DOHH2 (cell line): ENCODE data around the gene CCNL2.

Experiments
- H3F3A ChIP-seq: fragments of 200-600 bp; sonication (generic), shearing (Covaris generic); 2 replicates; pipeline ENCODE4 v1.6.0; 2016; ENCODE audit warnings: antibody characterized with exemption, mild to moderate bottlenecking; ENCODE audit not compliant: control insufficient read depth, insufficient read depth
- H3K27ac ChIP-seq: fragments of 200-600 bp; sonication (generic); 2 replicates; pipeline ENCODE4 v1.5.1; 2014; ENCODE audit warnings: low read depth, mild to moderate bottlenecking, low read length, moderate library complexity
- H3K27me3 ChIP-seq: fragments of 200-600 bp; sonication (generic); 2 replicates; pipeline ENCODE4 v1.6.1; 2014; ENCODE audit warnings: mild to moderate bottlenecking, low read length, mixed read lengths; ENCODE audit not compliant: control insufficient read depth
- H3K36me3 ChIP-seq: fragments of 200-600 bp; sonication (generic); 2 replicates; pipeline ENCODE4 v1.6.1; 2014; ENCODE audit warnings: mild to moderate bottlenecking, low read length, moderate library complexity, mixed read lengths; ENCODE audit not compliant: control insufficient read depth
- H3K4me1 ChIP-seq: fragments of 200-600 bp; sonication (generic); 2 replicates; pipeline ENCODE4 v1.6.1; 2014; ENCODE audit warnings: mild to moderate bottlenecking, low read length, mixed read lengths; ENCODE audit not compliant: control insufficient read depth
- H3K4me2 ChIP-seq: fragments of 200-600 bp; sonication (generic); 2 replicates; pipeline ENCODE4 v1.6.0; 2014; ENCODE audit warnings: mild to moderate bottlenecking, low read length, moderate library complexity
- H3K4me3 ChIP-seq: fragments of 200-600 bp; sonication (generic); 2 replicates; pipeline ENCODE4 v1.5.1; 2014; ENCODE audit warnings: mild to moderate bottlenecking, low read length, mixed read lengths
- H3K79me2 ChIP-seq: fragments of 200-600 bp; sonication (generic); 2 replicates; pipeline ENCODE4 v1.6.1; 2014; ENCODE audit warnings: mild to moderate bottlenecking, low read length, mixed read lengths; ENCODE audit not compliant: control insufficient read depth
- H3K9me2 ChIP-seq: fragments of 200-600 bp; sonication (generic); replicated peaks from 2 replicates; pipeline ENCODE4 v1.6.1; 2014; ENCODE audit warnings: mild to moderate bottlenecking, low read length, mixed read lengths; ENCODE audit not compliant: control insufficient read depth
- H3K9me3 ChIP-seq: fragments of 200-600 bp; sonication (generic); 2 replicates; pipeline ENCODE4 v1.6.1; 2014; ENCODE audit warnings: antibody characterized with exemption, low read length, mixed read lengths; ENCODE audit not compliant: control insufficient read depth, insufficient read depth
- H4K20me1 ChIP-seq: fragments of 200-600 bp; sonication (generic); 2 replicates; pipeline ENCODE4 v1.6.0; 2014; ENCODE audit warnings: low read depth, mild to moderate bottlenecking, antibody characterized with exemption, low read length, moderate library complexity; ENCODE audit not compliant: control insufficient read depth, insufficient read depth
- CTCF ChIP-seq: fragments of 200-600 bp; sonication (generic); IDR thresholded peaks from one replicate; pipeline ENCODE4 v1.5.1; 2014; ENCODE audit warnings: antibody characterized with exemption, mild to moderate bottlenecking, low read depth, low read length; ENCODE audit not compliant: poor library complexity, severe bottlenecking
- EZH2phosphoT487 ChIP-seq: fragments of 200-600 bp; sonication (generic); IDR thresholded peaks from 2 replicates; pipeline ENCODE4 v1.6.1; 2017; ENCODE audit warnings: borderline replicate concordance, mild to moderate bottlenecking, antibody characterized with exemption, low read length, moderate library complexity, mixed read lengths

Gene CCNL2

GRCh38 chr1:1346501-1346890 lies 52.6 kb downstream of the CCNL2 start:
- H3K27ac ChIP-seq = no peak overlapping the region
- H3F3A ChIP-seq = no peaks in the 10 kb centered on the region
- 0 out of 2 replicates have a peak, but pooled peaks cover 4% of the 10 kb centered on the region for H4K20me1 ChIP-seq
- peaks cover under 1% of the 10 kb centered on the region; the same call in 1 of the 2 replicates for H3K9me3 ChIP-seq
- H3K79me2 ChIP-seq = peaks cover 56% of the 10 kb centered on the region
- H3K27me3 ChIP-seq = no peaks in the 10 kb centered on the region
- H3K4me1 ChIP-seq = peaks cover 8% of the 10 kb centered on the region
- H3K36me3 ChIP-seq = peaks cover 6% of the 10 kb centered on the region
- H3K4me2 ChIP-seq = no peak overlapping the region
- no peak overlapping the region for H3K4me3 ChIP-seq
- no peak for TF ChIP-seq EZH2phosphoT487
- no peak for TF ChIP-seq CTCF
- no peaks in the 10 kb centered on the region for H3K9me2 ChIP-seq

GRCh38 chr1:1345860-1346500 lies 53.2 kb downstream of the CCNL2 start:
- peaks cover 5% of the 10 kb centered on the region; the same call in 1 of the 2 replicates for H3K9me3 ChIP-seq
- no peak overlapping the region for H3K4me3 ChIP-seq
- H3K4me1 ChIP-seq = peaks cover 8% of the 10 kb centered on the region
- H4K20me1 ChIP-seq = 0 out of 2 replicates have a peak, but pooled peaks cover 4% of the 10 kb centered on the region
- H3K27me3 ChIP-seq = no peaks in the 10 kb centered on the region
- H3F3A ChIP-seq = no peaks in the 10 kb centered on the region
- H3K79me2 ChIP-seq = peaks cover 56% of the 10 kb centered on the region
- no peak overlapping the region for H3K27ac ChIP-seq
- H3K36me3 ChIP-seq = peaks cover 11% of the 10 kb centered on the region
- H3K9me2 ChIP-seq = no peaks in the 10 kb centered on the region
- H3K4me2 ChIP-seq = no peak overlapping the region
- TF ChIP-seq EZH2phosphoT487 = no peak
- TF ChIP-seq CTCF = no peak

- no peak overlapping the region for H3K27ac ChIP-seq
- H3K4me2 ChIP-seq = no peak overlapping the region
- peaks cover 5% of the 10 kb centered on the region; the same call in 1 of the 2 replicates for H3K9me3 ChIP-seq
- H3K79me2 ChIP-seq = peaks cover 56% of the 10 kb centered on the region
- H3K4me3 ChIP-seq = no peak overlapping the region
- H3K36me3 ChIP-seq = peaks cover 16% of the 10 kb centered on the region
- no peaks in the 10 kb centered on the region for H3F3A ChIP-seq
- 0 out of 2 replicates have a peak, but pooled peaks cover 4% of the 10 kb centered on the region for H4K20me1 ChIP-seq
- TF ChIP-seq EZH2phosphoT487 (no peak), CTCF (no peak)
- no peaks in the 10 kb centered on the region for H3K9me2 ChIP-seq
- H3K27me3 ChIP-seq = no peaks in the 10 kb centered on the region
- H3K4me1 ChIP-seq = peaks cover 8% of the 10 kb centered on the region
Measured at GRCh38 chr1:1345384-1345783, 53.8 kb downstream of the CCNL2 start.
